NCI-H748 treated with DMSO at 0.1 percent for 48 hours (cell line): Measurements from ENCODE around the gene C12orf42.

ENCODE experiments used
- DNase-seq: peaks from one replicate; lab custom pipeline; 2025; lab: John Stamatoyannopoulos, UW

C12orf42 gene

DNA sequence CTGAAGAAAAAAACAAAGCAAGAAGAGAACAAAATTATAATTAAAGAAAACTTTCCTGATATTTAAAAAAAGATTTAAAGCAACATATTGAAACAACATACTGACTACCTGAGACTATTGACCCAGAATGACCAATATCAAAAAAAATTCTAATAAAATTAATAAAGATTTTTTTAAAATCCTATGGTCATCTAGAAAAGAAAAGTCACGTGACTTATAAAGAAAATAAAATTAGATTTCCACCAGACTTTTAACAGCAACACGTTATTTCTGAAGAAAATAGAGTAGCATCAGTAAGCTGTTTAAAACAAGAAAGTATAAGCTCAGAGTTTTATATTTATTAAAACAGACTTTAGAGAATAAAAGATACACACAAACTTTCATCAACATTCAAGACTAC lies 238.0 kb downstream of the C12orf42 start:
- no peak for DNase-seq
